ENCODE results near the gene FYN.

The FYN gene

DNA sequence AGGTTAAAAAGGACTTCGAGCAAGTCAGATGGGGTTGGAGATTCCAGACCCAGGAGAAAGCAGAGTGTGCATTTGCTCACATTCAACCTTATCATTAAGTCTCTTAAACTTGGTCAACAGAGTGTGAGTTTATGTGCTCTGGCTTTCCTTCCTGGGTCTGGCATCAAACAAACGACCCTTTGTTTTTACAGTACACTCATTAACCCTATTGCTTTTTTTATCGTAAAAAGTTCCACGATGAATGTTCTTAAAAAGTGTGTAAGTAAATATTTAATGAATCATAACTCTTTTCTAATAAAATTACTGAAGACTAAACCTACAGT, 2.5 kb downstream of the FYN start:
- TF ChIP-seq EZH2 (IDR thresholded peaks at IDR 0.05; ENCODE audit: borderline replicate concordance, low read depth, low read length, severe bottlenecking), result no peak
- TF ChIP-seq CTCF (IDR thresholded peaks at IDR 0.05; ENCODE audit: borderline replicate concordance, extremely low read depth, low read length, poor library complexity, severe bottlenecking), result no peak
- H3K4me2 ChIP-seq (ENCODE audit: insufficient read depth, low read length), result peak overlapping the region; percentile 83
- H3K4me1 ChIP-seq (ENCODE audit: insufficient read depth, low read length), result peaks cover 44% of the 10 kb centered on the region
- no peak overlapping the region for H2AFZ ChIP-seq (ENCODE audit: low read depth, low read length)
- no peak for ATAC-seq (ENCODE audit: insufficient read depth, low read depth)
- no peaks in the 10 kb centered on the region for H3K36me3 ChIP-seq (ENCODE audit: insufficient read depth, low read length)
- H3K9ac ChIP-seq (ENCODE audit: low read depth, low read length), result peak overlapping the region; percentile 77
- H3K9me3 ChIP-seq (ENCODE audit: insufficient read depth, low read length, severe bottlenecking), result no peaks in the 10 kb centered on the region
- DNase-seq, result no peak
- H3K4me3 ChIP-seq (ENCODE audit: low read depth in 1 of 2, low read length in 2 of 2), result peak overlapping the region in 1 of 2 experiments; percentile 73; a peak in 3 of 4 replicates
- no peaks in the 10 kb centered on the region for H3K27me3 ChIP-seq (ENCODE audit: insufficient read depth, low read length, poor library complexity)
- peak overlapping the region; percentile 90 for H3K27ac ChIP-seq (ENCODE audit: low read length)
- peaks cover 43% of the 10 kb centered on the region; the same call in 1 of the 2 replicates for H4K20me1 ChIP-seq (ENCODE audit: insufficient read depth, low read length)
- peaks cover 70% of the 10 kb centered on the region for H3K79me2 ChIP-seq (ENCODE audit: insufficient read depth, low read length)

DNA sequence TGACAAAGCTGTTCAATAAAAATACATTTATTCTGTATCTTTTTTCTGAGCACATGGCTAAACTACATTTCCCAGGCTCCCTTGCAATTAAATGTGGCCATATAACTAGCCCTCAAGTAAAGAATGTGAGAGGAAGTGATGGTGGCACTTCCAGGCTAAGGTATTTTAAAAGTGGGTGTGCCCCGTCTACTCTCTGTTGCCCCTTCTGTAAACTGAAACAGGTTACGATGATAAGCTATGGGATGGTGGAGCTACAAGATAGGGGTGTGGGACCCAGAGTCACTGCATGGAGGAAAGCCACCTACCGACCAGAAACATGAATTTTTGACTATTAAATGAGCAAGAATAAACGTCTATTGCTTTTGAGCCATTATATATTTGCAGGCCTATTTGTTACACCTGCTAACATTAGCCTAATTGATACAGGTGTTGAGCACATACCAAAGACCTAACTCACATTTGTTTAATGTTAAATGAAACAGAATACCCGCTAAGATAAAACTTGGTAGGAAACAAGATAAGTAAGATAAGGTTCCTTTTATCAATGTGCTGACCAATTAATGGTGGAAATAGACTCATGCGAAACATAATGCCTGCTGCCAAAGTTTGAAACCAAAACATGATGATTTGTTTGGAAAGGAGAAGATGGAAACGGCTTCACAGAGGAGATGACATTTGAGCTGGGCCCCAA, 3.1 kb downstream of the FYN start:
- Histone ChIP-seq H3K36me3 (ENCODE audit: insufficient read depth, low read length) (no peaks in the 10 kb centered on the region), H4K20me1 (ENCODE audit: insufficient read depth, low read length) (peaks cover 45% of the 10 kb centered on the region), H3K79me2 (ENCODE audit: insufficient read depth, low read length) (peaks cover 75% of the 10 kb centered on the region), H2AFZ (ENCODE audit: low read depth, low read length) (no peak overlapping the region), H3K4me2 (ENCODE audit: insufficient read depth, low read length) (peak overlapping the region; percentile 83), H3K9me3 (ENCODE audit: insufficient read depth, low read length, severe bottlenecking) (no peaks in the 10 kb centered on the region), H3K4me3 (ENCODE audit: low read depth in 1 of 2, low read length in 2 of 2) (peak overlapping the region in 1 of 2 experiments; percentile 73; a peak in 2 of 4 replicates), H3K27me3 (ENCODE audit: insufficient read depth, low read length, poor library complexity) (no peaks in the 10 kb centered on the region), H3K4me1 (ENCODE audit: insufficient read depth, low read length) (peaks cover 44% of the 10 kb centered on the region), H3K27ac (ENCODE audit: low read length) (peak overlapping the region; percentile 90), H3K9ac (ENCODE audit: low read depth, low read length) (peak overlapping the region; percentile 77)
- TF ChIP-seq EZH2 (IDR thresholded peaks at IDR 0.05; ENCODE audit: borderline replicate concordance, low read depth, low read length, severe bottlenecking) (no peak), CTCF (IDR thresholded peaks at IDR 0.05; ENCODE audit: borderline replicate concordance, extremely low read depth, low read length, poor library complexity, severe bottlenecking) (no peak)
- ATAC-seq (ENCODE audit: insufficient read depth, low read depth) (no peak), DNase-seq (no peak)

DNA sequence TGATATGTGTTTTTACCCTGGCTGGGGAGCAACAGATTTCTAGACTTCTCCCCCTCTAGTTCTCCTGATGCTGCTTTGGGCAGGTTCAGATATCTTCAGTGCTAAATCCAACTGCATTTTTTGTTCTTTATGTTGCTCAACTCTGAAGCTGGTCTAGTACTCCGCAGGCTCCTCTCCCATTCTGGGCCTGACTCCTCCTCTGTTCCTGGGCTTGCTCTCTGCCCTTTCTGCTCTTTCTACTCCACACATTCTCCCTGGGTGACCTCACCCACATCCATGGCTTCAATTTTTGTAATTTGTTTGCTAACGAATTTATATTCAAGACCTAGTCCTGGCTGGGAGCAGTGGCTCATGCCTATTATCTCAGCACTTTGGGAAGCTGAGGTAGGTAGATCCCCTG, 6.4 kb downstream of the FYN start:
- Histone ChIP-seq H3K27me3 (ENCODE audit: insufficient read depth, low read length, poor library complexity) (no peaks in the 10 kb centered on the region), H3K9ac (ENCODE audit: low read depth, low read length) (no peak overlapping the region), H3K4me1 (ENCODE audit: insufficient read depth, low read length) (peaks cover 30% of the 10 kb centered on the region), H3K4me2 (ENCODE audit: insufficient read depth, low read length) (no peak overlapping the region), H2AFZ (ENCODE audit: low read depth, low read length) (no peak overlapping the region), H3K79me2 (ENCODE audit: insufficient read depth, low read length) (peaks cover 99% of the 10 kb centered on the region), H3K4me3 (ENCODE audit: low read depth in 1 of 2, low read length in 2 of 2) (no peak overlapping the region), H3K36me3 (ENCODE audit: insufficient read depth, low read length) (0 out of 2 replicates have a peak, but pooled peaks cover 7% of the 10 kb centered on the region), H3K9me3 (ENCODE audit: insufficient read depth, low read length, severe bottlenecking) (no peaks in the 10 kb centered on the region), H3K27ac (ENCODE audit: low read length) (no peak overlapping the region), H4K20me1 (ENCODE audit: insufficient read depth, low read length) (peaks cover 78% of the 10 kb centered on the region)
- ATAC-seq (ENCODE audit: insufficient read depth, low read depth) (no peak), DNase-seq (no peak)
- TF ChIP-seq EZH2 (IDR thresholded peaks at IDR 0.05; ENCODE audit: borderline replicate concordance, low read depth, low read length, severe bottlenecking) (no peak), CTCF (IDR thresholded peaks at IDR 0.05; ENCODE audit: borderline replicate concordance, extremely low read depth, low read length, poor library complexity, severe bottlenecking) (no peak)
